ENCODE measurements around the gene RAB8A.

RAB8A gene

GRCh38 chr19:16111160-16111908 is at the start of gene RAB8A:
Gene RAB8A, plus strand, starts transcription at chr19:16111889. Its CDS starts 13 bp downstream, at chr19:16111902.
- peak; percentile 91 for DNase-seq (ENCODE audit: low read depth)

- no peak for DNase-seq (ENCODE audit: low read depth)
Observed at GRCh38 chr19:16061943-16062342, 49.7 kb upstream of the RAB8A start.

- DNase-seq (ENCODE audit: low read depth), result no peak
Observed at GRCh38 chr19:16062789-16063188, 48.9 kb upstream of the RAB8A start.

GRCh38 chr19:16064209-16064889 is 47.3 kb upstream of the RAB8A start:
- DNase-seq (ENCODE audit: low read depth), result no peak

GRCh38 chr19:16066611-16067104 is 45.0 kb upstream of the RAB8A start:
- no peak for DNase-seq (ENCODE audit: low read depth)

- DNase-seq (ENCODE audit: low read depth), result no peak
Observed at GRCh38 chr19:16067205-16067938, 44.3 kb upstream of the RAB8A start.

- DNase-seq (ENCODE audit: low read depth), result no peak
Observed at GRCh38 chr19:16068696-16069259, 42.9 kb upstream of the RAB8A start.

- DNase-seq (ENCODE audit: low read depth), result no peak
Observed at GRCh38 chr19:16069813-16070365, 41.8 kb upstream of the RAB8A start.

- DNase-seq (ENCODE audit: low read depth), result no peak
Observed at GRCh38 chr19:16070366-16070990, 41.2 kb upstream of the RAB8A start.

GRCh38 chr19:16071072-16071691 is 40.5 kb upstream of the RAB8A start:
- DNase-seq (ENCODE audit: low read depth), result no peak

- no peak for DNase-seq (ENCODE audit: low read depth)
Observed at GRCh38 chr19:16073481-16073880, 38.2 kb upstream of the RAB8A start.

- DNase-seq (ENCODE audit: low read depth), result no peak
Observed at GRCh38 chr19:16073988-16074387, 37.7 kb upstream of the RAB8A start.

- no peak for DNase-seq (ENCODE audit: low read depth)
Observed at GRCh38 chr19:16074488-16075365, 37.0 kb upstream of the RAB8A start.

- DNase-seq (ENCODE audit: low read depth), result no peak
Observed at GRCh38 chr19:16075430-16076153, 36.1 kb upstream of the RAB8A start.

GRCh38 chr19:16076154-16076957 is 35.3 kb upstream of the RAB8A start, which contains the start of gene TPM4:
Gene TPM4, plus strand, starts transcription at chr19:16076495. Its CDS starts 71 bp downstream, at chr19:16076566.
- DNase-seq (ENCODE audit: low read depth), result peak; percentile 68

- DNase-seq (ENCODE audit: low read depth), result no peak
Observed at GRCh38 chr19:16076958-16077611, 34.6 kb upstream of the RAB8A start.

- no peak for DNase-seq (ENCODE audit: low read depth)
Observed at GRCh38 chr19:16077984-16078758, 33.5 kb upstream of the RAB8A start.

All from GM04503 (cell line).